ENCODE measurements around the gene DRG1. TPM values are rescaled to one million over a fixed set of nuclear protein-coding genes. Genes with fewer than 3 reads are reported as not detected.
"Not testable (repeated sequence)": the region's sequence is repeated elsewhere in the genome, so short reads cannot be mapped to it uniquely, and the experiment has no call there.

Gene DRG1

GRCh38 chr22:31481129-31481528, 81.7 kb downstream of the DRG1 start:
- H3K36me3 ChIP-seq (ENCODE audit: insufficient read depth, low read length), result peaks cover 66% of the 10 kb centered on the region

DNA sequence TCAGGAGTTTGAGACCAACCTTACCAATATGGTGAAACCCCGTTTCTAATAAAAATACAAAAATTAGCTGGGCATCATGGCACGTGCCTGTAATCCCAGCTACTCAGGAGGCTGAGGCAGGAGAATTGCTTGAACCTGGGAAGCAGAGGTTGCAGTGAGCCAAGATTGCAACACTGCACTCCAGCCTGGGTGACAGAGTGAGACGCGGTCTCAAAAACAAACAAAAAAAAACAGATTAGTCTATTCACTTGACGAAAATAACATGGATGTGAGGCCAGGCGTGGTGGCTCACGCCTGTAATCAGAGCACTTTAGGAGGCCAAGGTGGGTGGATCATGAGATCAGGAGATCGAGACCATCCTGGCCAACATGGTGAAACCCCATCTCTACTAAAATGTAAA, 83.1 kb downstream of the DRG1 start:
- H3K9me3 ChIP-seq (replicated peaks; ENCODE audit: low read length); H3K27me3 ChIP-seq (ENCODE audit: control insufficient read depth, insufficient read depth, low read length); H3K9ac ChIP-seq (ENCODE audit: low read depth, low read length); H3K4me1 ChIP-seq (ENCODE audit: control insufficient read depth, insufficient read depth, low read length); H3K4me2 ChIP-seq (ENCODE audit: low read length); H3K4me3 ChIP-seq (ENCODE audit: low read length): not testable (repeated sequence)
- peaks cover 65% of the 10 kb centered on the region for H3K36me3 ChIP-seq (ENCODE audit: insufficient read depth, low read length)

More at GRCh38 chr22:31481129-31481528, 81.7 kb downstream of the DRG1 start:
- Histone ChIP-seq H3K4me3 (ENCODE audit: low read length) (no peak overlapping the region), H3K9me3 (replicated peaks; ENCODE audit: low read length) (no peaks in the 10 kb centered on the region), H3K27me3 (ENCODE audit: control insufficient read depth, insufficient read depth, low read length) (no peaks in the 10 kb centered on the region), H3K4me2 (ENCODE audit: low read length) (no peak overlapping the region), H3K4me1 (ENCODE audit: control insufficient read depth, insufficient read depth, low read length) (no peaks in the 10 kb centered on the region), H3K9ac (ENCODE audit: low read depth, low read length) (no peak overlapping the region)

Small RNA genes within 50 kb of the gene (small RNA-seq; reads per million reads assigned to genes)
- not detected for gene RNU6-28P
- not detected for gene RNU6-338P

All from skeletal muscle satellite cell (primary cell).